Heart left ventricle (tissue), 16 donors: ENCODE measurements around the gene BNC2. TPM values are rescaled to one million over a fixed set of nuclear protein-coding genes. Genes with fewer than 3 reads are reported as not detected.

ENCODE experiments used
- ATAC-seq, 4 donors: fragments of 200-7000 bp; cut with Tn5 transposase; one replicate each; pipeline ENCODE4 v1.9.1; 2020 to 2022; ENCODE audit warnings: moderate library complexity in 4 of 4, mild to moderate bottlenecking in 3 of 4, moderate number of reproducible peaks in 1 of 4
- DNase-seq, 5 donors: peaks; one replicate each; pipeline ENCODE4 v3.0.0-alpha.2; 2020
- H3K27ac ChIP-seq, 12 donors: fragments of 200-600 bp; sonication (generic) in 4 of 12; one replicate each; pipeline versions ENCODE4 v1.5.0 to v1.8.0; 2016 to 2022; ENCODE audit warnings: mild to moderate bottlenecking in 2 of 12
- H3K27me3 ChIP-seq, 9 donors: fragments of 200-600 bp; sonication (generic) in 2 of 9; one replicate each; pipeline versions ENCODE4 v1.5.1 to v1.8.0; 2016 to 2022; ENCODE audit warnings: mild to moderate bottlenecking in 3 of 9
- H3K36me3 ChIP-seq, 9 donors: fragments of 200-600 bp; sonication (generic) in 2 of 9; one replicate each; pipeline versions ENCODE4 v1.5.0 to v1.8.0; 2018 to 2022; ENCODE audit warnings: mild to moderate bottlenecking in 2 of 9
- H3K4me1 ChIP-seq, 12 donors: fragments of 200-600 bp; sonication (generic) in 4 of 12; one replicate each; pipeline versions ENCODE4 v1.5.0 to v1.8.0; 2016 to 2022; ENCODE audit warnings: mild to moderate bottlenecking in 3 of 12
- H3K4me3 ChIP-seq, 12 donors: fragments of 200-600 bp; sonication (generic) in 4 of 12; one replicate each; pipeline versions ENCODE4 v1.5.0 to v1.8.0; 2017 to 2022; ENCODE audit warnings: mild to moderate bottlenecking in 9 of 12, moderate library complexity in 4 of 12
- H3K9me3 ChIP-seq, 12 donors: fragments of 200-600 bp; sonication (generic) in 4 of 12; one replicate each; pipeline versions ENCODE4 v1.5.0 to v1.8.0; 2016 to 2022; ENCODE audit warnings: mild to moderate bottlenecking in 1 of 12
- POLR2A ChIP-seq, 2 donors: fragments of 450-650 bp; IDR thresholded peaks; one replicate each; pipeline ENCODE4 v1.6.1; 2017; ENCODE audit warnings: antibody characterized with exemption in 2 of 2, mild to moderate bottlenecking in 2 of 2, moderate library complexity in 2 of 2
- WGBS, 4 donors: extraction: QIAGEN DNeasy Blood & Tissue Kit in 2 of 4; methylation state at CpG; one replicate each; pipeline versions ENCODE4 v1.1.5 to v1.1.7; 2013 to 2018; 5-methylcytosine and 5-hydroxymethylcytosine counted together
- intact Hi-C, 10 donors: fragments of 100-400 bp; cut with DNase I; formaldehyde crosslinking; loops; one replicate each; pipeline versions ENCODE4 v1.11.1 to v1.14.2; 2022
- polyA plus RNA-seq, 2 donors: library from polyadenylated mRNA; stranded (reverse); fragments of 200-250 nt; gene quantifications; one replicate each; pipeline ENCODE4 v1.2.3, GENCODE V29; 2013
- total RNA-seq, 9 donors: library from RNA; depleted of rRNA in 2 of 9; stranded (reverse); fragments of >200 nt in 2 of 9; fragmentation: NEBNext Ultra II Directional in 3 of 9; extraction: Animal tissue kit (Norgen Biotek cat#: 25700) in 3 of 9; gene quantifications; one replicate each; pipeline versions ENCODE4 v1.1.0 to v1.2.4, GENCODE V29; 2016 to 2023
- TF ChIP-seq, protein P1 (sequence below), 12 donors: fragments of 200-600 bp; sonication (generic) in 4 of 12; IDR thresholded peaks; one replicate each; pipeline versions ENCODE4 v1.5.0 to v1.8.0; 2018 to 2022; ENCODE audit warnings: antibody characterized with exemption in 12 of 12, mild to moderate bottlenecking in 5 of 12
- donor health status: ischemic (EF 13 %, LVEDD 7.1; RV severe dilation, severe dysfunction).
- donor health status: healthy with polysubstance abuse.
- donor health status: DM: no; HTN: yes; CAD: no.
- donor health status: DM: no; HTN: no; CAD: no.
- donor health status: ischemic (EF 25% LVEDD 6.9; RV normal size, moderate dysfunction).
- donor health status: ischemic (EF 25% LVEDD 5.7; RV mildly dilated, moderate dysfunction).
- donor health status: healthy.
- donor health status: DM: yes; HTN: yes; CAD: no.
- donor health status: ischemic (EF 35%, LVEDD 5.7; RV mildly dilated, moderate dysfunction).
- donor health status: nonischemic (EF 11% LVEDD 7.7; RV severe dilation, severe dysfunction).
- donor health status: DM: yes; HTN: yes; CAD: no.
- donor health status: PGD.
- donor health status: ischemic (EF 29% LVEDD 5.4; RV normal size, mild dysfunction).
- donor health status: nonischemic (EF 23%, LVEDD 6.1; RV moderate dilation, normal function).

BNC2 gene
- total and polyA plus RNA-seq, 11 donors, result 0.38 to 27.1 (median 3.8) TPM

DNA sequence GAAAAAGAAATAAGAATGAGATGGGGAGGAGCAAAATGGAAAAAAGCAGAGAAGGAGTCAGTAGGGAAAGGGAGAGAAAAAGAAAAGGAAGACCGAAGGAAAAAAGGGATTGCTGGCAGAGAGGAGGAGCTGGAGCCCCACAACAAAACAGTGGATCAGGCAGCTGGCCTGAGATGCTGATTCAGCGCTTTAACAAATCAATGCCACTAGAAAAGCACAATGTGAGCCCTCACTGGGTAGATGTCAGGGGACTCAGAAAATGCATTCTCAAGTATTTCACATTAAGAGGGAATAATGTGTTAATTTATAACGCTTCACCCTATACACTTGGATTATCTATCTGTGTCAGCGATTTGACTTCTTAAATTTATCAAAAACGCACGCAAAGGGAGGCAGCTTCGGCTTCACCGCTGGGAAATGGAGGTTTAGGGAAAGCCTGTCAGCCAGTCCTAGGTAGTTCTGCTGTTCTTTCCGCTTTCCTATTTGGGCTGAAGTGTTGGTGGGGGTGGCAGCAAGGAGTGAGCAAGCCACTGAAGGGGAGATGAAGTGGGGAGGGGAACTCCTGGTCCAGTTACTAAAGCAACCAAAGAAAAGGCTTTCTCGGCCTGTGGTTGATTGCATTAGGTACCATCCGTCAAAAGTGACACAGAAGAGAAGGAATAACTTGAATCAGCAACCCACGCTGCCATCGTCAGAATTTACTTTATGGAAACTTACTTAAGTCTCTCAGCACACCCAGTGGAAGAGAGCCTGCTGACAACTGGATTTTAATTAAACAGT, 161.6 kb downstream of the BNC2 start:
- Histone ChIP-seq H3K4me3 (no peak overlapping the region), H3K9me3 (no peaks in the 10 kb centered on the region), H3K27me3 (peaks cover 0 to 10% (median 0%) of the 10 kb centered on the region in 9 donors), H3K27ac (peak overlapping the region in 3 of 12 donors; percentile 27 to 49 (median 45)), H3K4me1 (peaks cover 0 to 29% (median 6%) of the 10 kb centered on the region in 12 donors), H3K36me3 (no peaks in the 10 kb centered on the region)
- ATAC-seq (no peak), DNase-seq (no peak)
- TF ChIP-seq POLR2A (IDR thresholded peaks at IDR 0.05), result no peak
- TF ChIP-seq, protein P1, sequence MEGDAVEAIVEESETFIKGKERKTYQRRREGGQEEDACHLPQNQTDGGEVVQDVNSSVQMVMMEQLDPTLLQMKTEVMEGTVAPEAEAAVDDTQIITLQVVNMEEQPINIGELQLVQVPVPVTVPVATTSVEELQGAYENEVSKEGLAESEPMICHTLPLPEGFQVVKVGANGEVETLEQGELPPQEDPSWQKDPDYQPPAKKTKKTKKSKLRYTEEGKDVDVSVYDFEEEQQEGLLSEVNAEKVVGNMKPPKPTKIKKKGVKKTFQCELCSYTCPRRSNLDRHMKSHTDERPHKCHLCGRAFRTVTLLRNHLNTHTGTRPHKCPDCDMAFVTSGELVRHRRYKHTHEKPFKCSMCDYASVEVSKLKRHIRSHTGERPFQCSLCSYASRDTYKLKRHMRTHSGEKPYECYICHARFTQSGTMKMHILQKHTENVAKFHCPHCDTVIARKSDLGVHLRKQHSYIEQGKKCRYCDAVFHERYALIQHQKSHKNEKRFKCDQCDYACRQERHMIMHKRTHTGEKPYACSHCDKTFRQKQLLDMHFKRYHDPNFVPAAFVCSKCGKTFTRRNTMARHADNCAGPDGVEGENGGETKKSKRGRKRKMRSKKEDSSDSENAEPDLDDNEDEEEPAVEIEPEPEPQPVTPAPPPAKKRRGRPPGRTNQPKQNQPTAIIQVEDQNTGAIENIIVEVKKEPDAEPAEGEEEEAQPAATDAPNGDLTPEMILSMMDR (IDR thresholded peaks at IDR 0.05), result no peak
- intact Hi-C loops, result loop anchor here in 1 of 10 donors (10.0 kb wide), 1 partner anchor 344 kb away; no protein-coding TSS in a partner anchor
- WGBS, 4 donors, result 62 to 81% (median 70%) methylated on average over 13 of the region's 13 CpGs

DNA sequence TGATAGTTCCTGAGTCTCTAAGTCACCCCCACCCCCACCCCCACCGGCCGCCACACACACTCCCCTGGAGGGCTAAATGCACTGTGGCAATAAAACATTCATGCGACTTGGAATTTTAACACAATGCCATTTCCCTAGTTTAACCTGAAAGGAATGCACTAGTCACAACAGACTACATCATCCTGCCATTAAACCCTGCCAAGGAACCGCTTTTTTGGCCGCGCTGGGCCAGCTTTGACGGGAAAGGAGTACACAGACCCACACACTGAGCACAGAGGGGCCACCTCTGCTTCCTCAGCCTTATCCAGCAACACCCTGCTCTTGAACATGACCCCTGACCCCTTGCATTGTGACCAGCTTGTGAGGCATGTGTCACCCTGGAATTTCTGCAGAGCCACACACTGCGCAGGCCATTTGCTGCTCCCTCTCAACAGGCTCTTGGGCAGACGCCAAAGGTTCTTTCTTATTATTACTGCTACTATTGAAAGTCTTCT, 165.3 kb downstream of the BNC2 start:
- peaks cover 0 to 10% (median 0%) of the 10 kb centered on the region in 9 donors for H3K27me3 ChIP-seq
- peak overlapping the region in 8 of 12 donors; percentile 24 to 55 (median 44) for H3K4me3 ChIP-seq
- peak; percentile 93 to 98 (median 96) for ATAC-seq
- peak; percentile 76 to 92 (median 86) for DNase-seq
- TF ChIP-seq, protein P1 (IDR thresholded peaks at IDR 0.05), result no peak
- TF ChIP-seq POLR2A (IDR thresholded peaks at IDR 0.05), result no peak
- intact Hi-C loops, result loop anchor here in 1 of 10 donors (10.0 kb wide), 1 partner anchor 340 kb away; no protein-coding TSS in a partner anchor
- H3K4me1 ChIP-seq, result peaks cover 0 to 38% (median 6%) of the 10 kb centered on the region in 12 donors
- peak overlapping the region; percentile 75 to 92 (median 86) for H3K27ac ChIP-seq
- H3K36me3 ChIP-seq, result no peaks in the 10 kb centered on the region
- WGBS, 4 donors, result 22 to 43% (median 35%) methylated on average over 5 to 9 of the region's 9 CpGs
- H3K9me3 ChIP-seq, result no peaks in the 10 kb centered on the region

DNA sequence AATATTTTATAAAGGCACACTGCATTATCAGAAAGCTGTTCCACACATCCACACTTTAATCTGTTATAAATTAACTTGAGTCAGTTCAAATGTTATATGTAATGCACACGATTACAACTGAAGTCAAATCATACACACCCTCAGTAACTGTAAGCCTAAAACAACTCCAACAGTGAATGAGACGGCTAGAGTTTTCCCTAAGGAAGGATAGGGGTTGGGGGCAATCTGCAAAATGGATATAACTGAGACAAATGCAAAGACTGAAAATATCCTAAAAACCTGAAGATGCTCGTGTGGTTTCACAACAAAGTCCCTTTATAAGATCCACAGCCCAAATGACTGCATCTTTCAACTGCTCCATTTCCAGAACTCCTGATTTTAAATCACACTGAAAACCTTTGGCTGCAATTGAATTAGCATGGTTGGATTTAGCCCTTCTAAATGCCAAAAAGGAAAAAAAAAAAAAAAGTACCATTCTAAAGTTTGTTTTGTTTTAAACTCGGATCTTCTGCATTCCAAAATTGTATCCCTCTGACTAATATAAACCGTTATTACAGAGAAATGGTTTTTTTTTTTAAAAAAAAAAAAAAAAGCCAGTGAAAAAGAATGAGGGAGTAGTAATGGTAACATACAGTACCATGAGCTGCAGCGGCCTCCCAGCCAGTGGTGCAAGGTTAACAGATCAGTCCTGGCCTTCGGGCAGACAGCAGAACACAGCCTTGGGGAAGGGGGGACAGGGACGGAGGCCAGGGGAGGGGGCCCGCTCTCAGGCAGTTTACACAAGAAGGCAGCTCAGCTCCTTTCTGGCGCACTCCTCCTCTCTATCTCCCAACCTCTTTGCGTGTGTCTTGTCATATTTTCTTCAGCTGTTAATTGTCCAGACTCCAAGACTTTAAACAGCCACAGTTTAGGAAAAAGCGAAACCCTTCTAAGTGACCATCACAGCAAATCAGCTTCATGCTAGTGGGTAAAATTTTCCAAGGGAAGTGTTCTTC, 166.1 kb downstream of the BNC2 start:
- Histone ChIP-seq H3K4me1 (peaks cover 0 to 38% (median 6%) of the 10 kb centered on the region in 12 donors), H3K4me3 (peak overlapping the region in 10 of 12 donors; percentile 18 to 55 (median 38)), H3K9me3 (no peaks in the 10 kb centered on the region), H3K27me3 (peaks cover 0 to 10% (median 0%) of the 10 kb centered on the region in 9 donors), H3K36me3 (no peaks in the 10 kb centered on the region), H3K27ac (peak overlapping the region; percentile 75 to 92 (median 86))
- TF ChIP-seq POLR2A (IDR thresholded peaks at IDR 0.05), result no peak
- TF ChIP-seq, protein P1 (IDR thresholded peaks at IDR 0.05), result no peak
- intact Hi-C loops, result loop anchor here in 1 of 10 donors (10.0 kb wide), 1 partner anchor 340 kb away; no protein-coding TSS in a partner anchor
- ATAC-seq (peak in 3 of 4 donors; percentile 46 to 72 (median 50)), DNase-seq (peak; percentile 39 to 59 (median 54))
- 43 to 55% (median 54%) methylated on average over 12 of the region's 12 CpGs for WGBS, 4 donors
